Loucy (cell line): ENCODE results near the gene CATSPER1.

Experiments used
- CTCF ChIP-seq: fragments of 200-600 bp; sonication (generic); conservative IDR thresholded peaks from 2 replicates; pipeline ENCODE4 v1.5.1; 2014; ENCODE audit warnings: mild to moderate bottlenecking, antibody characterized with exemption, low read length
- EZH2phosphoT487 ChIP-seq: fragments of 200-600 bp; IDR thresholded peaks from 2 replicates; pipeline ENCODE4 v1.6.1; 2018; ENCODE audit warnings: antibody characterized with exemption, mild to moderate bottlenecking, moderate library complexity, borderline replicate concordance

- no peak for TF ChIP-seq EZH2phosphoT487
- no peak for TF ChIP-seq CTCF
These were observed 24.4 kb upstream of the CATSPER1 start for GRCh38 chr11:66050581-66051231.
